ENCODE measurements around the gene TMPRSS6.
A peak's percentile ranks its signal among the peaks of the same experiment; 100 is the strongest.

Gene TMPRSS6

GRCh38 chr22:37023743-37024338, 85.7 kb downstream of the TMPRSS6 start:
- DNase-seq, result no peak

GRCh38 chr22:37022483-37023337, 86.8 kb downstream of the TMPRSS6 start:
- DNase-seq, result no peak

GRCh38 chr22:37021710-37022482, 87.6 kb downstream of the TMPRSS6 start:
- no peak for DNase-seq

GRCh38 chr22:37021041-37021440, 88.5 kb downstream of the TMPRSS6 start:
- DNase-seq, result no peak

GRCh38 chr22:37020192-37020479, 89.4 kb downstream of the TMPRSS6 start:
- DNase-seq, result no peak

GRCh38 chr22:37019309-37020191, 90.0 kb downstream of the TMPRSS6 start, which contains the start of the genes MPST and TST:
Gene MPST, plus strand, starts transcription at chr22:37019742. Its CDS starts 95 bp downstream, at chr22:37019837.
Gene TST, minus strand, starts transcription at chr22:37019447. Its CDS starts 715 bp downstream, at chr22:37018732.
- DNase-seq, result peak; percentile 33

GRCh38 chr22:37018815-37019308, 90.7 kb downstream of the TMPRSS6 start:
- DNase-seq, result no peak

- no peak for DNase-seq
Measured at GRCh38 chr22:37018086-37018814, 91.3 kb downstream of the TMPRSS6 start.

- DNase-seq, result no peak
Measured at GRCh38 chr22:37017356-37017755, 92.2 kb downstream of the TMPRSS6 start.

GRCh38 chr22:37016134-37016910, 93.2 kb downstream of the TMPRSS6 start:
- no peak for DNase-seq

- no peak for DNase-seq
Measured at GRCh38 chr22:37015587-37015878, 94.0 kb downstream of the TMPRSS6 start.

Data from GF-D8 (cell line).